ENCODE results near the gene KLHL17.

- TF ChIP-seq, protein P1, sequence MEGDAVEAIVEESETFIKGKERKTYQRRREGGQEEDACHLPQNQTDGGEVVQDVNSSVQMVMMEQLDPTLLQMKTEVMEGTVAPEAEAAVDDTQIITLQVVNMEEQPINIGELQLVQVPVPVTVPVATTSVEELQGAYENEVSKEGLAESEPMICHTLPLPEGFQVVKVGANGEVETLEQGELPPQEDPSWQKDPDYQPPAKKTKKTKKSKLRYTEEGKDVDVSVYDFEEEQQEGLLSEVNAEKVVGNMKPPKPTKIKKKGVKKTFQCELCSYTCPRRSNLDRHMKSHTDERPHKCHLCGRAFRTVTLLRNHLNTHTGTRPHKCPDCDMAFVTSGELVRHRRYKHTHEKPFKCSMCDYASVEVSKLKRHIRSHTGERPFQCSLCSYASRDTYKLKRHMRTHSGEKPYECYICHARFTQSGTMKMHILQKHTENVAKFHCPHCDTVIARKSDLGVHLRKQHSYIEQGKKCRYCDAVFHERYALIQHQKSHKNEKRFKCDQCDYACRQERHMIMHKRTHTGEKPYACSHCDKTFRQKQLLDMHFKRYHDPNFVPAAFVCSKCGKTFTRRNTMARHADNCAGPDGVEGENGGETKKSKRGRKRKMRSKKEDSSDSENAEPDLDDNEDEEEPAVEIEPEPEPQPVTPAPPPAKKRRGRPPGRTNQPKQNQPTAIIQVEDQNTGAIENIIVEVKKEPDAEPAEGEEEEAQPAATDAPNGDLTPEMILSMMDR (conservative IDR thresholded peaks at IDR 0.05; ENCODE audit: low read depth, low read length): no peak
- TF ChIP-seq EZH2phosphoT487 (IDR thresholded peaks at IDR 0.05; ENCODE audit: borderline replicate concordance, low read length): no peak
Measured at GRCh38 chr1:931380-932172, 28.8 kb upstream of the KLHL17 start.

Measured in PC-3 (cell line).